PC-9 (cell line): ENCODE data around the gene LARGE1. TPM values are rescaled to one million over a fixed set of nuclear protein-coding genes. Genes with fewer than 3 reads are reported as not detected.

ENCODE experiments used
- BruUV-seq: library from RNA; stranded (reverse); fragments of 400-500 nt; replicated peaks from 2 replicates; lab custom pipeline; 2021; lab: Mats Ljungman, UMichigan
- CTCF ChIA-PET: fragments of 300-600 bp; sonication (Branson Sonifier 250); formaldehyde crosslinking; loops from one replicate; lab custom pipeline; 2022; ENCODE audit warnings: antibody characterized with exemption; lab: Charles Lee
- POLR2A ChIA-PET: fragments of 300-600 bp; sonication (Branson Sonifier 250); formaldehyde crosslinking; loops from one replicate; lab custom pipeline; 2022; ENCODE audit warnings: antibody characterized with exemption; ENCODE audit not compliant: unreplicated experiment; lab: Charles Lee
- DNase-seq, 2 experiments: peaks; one replicate each; pipeline versions ENCODE4 v3.0.0 to v3.0.0-alpha.2; 2015 to 2022; ENCODE audit warnings: mixed read lengths in 1 of 2
- H2AFZ ChIP-seq: fragments of 200-600 bp; sonication (generic); 2 replicates; pipeline ENCODE4 v1.8.1; 2017; ENCODE audit warnings: antibody characterized with exemption
- H3F3A ChIP-seq: fragments of 200-600 bp; sonication (generic); 2 replicates; pipeline ENCODE4 v1.8.1; 2017; ENCODE audit warnings: antibody characterized with exemption, mild to moderate bottlenecking, low read depth; ENCODE audit not compliant: insufficient read depth
- H3K27ac ChIP-seq: fragments of 200-600 bp; sonication (generic); 2 replicates; pipeline ENCODE4 v1.6.1; 2016; ENCODE audit warnings: mixed run types
- H3K27me3 ChIP-seq: fragments of 200-600 bp; sonication (generic); 2 replicates; pipeline ENCODE4 v1.6.1; 2016; ENCODE audit warnings: low read depth, mixed run types; ENCODE audit not compliant: insufficient read depth
- H3K36me3 ChIP-seq: fragments of 200-600 bp; sonication (generic); 2 replicates; pipeline ENCODE4 v1.6.1; 2016; ENCODE audit warnings: low read depth, mixed run types
- H3K4me1 ChIP-seq: fragments of 200-600 bp; sonication (generic); replicated peaks from 2 replicates; pipeline ENCODE4 v1.6.1; 2016; ENCODE audit warnings: mixed run types; ENCODE audit not compliant: insufficient read depth
- H3K4me2 ChIP-seq: fragments of 200-600 bp; sonication (generic); 2 replicates; pipeline ENCODE4 v1.6.1; 2017; ENCODE audit warnings: mixed run types
- H3K4me3 ChIP-seq: fragments of 200-600 bp; sonication (generic); 2 replicates; pipeline ENCODE4 v1.6.1; 2016; ENCODE audit warnings: mixed run types
- H3K79me2 ChIP-seq: fragments of 200-600 bp; sonication (generic); 2 replicates; pipeline ENCODE4 v1.6.1; 2017; ENCODE audit warnings: low read depth, mixed run types
- H3K9me2 ChIP-seq: fragments of 200-600 bp; sonication (generic); 2 replicates; pipeline ENCODE4 v1.8.1; 2017; ENCODE audit warnings: mild to moderate bottlenecking; ENCODE audit not compliant: insufficient read depth
- H3K9me3 ChIP-seq: fragments of 200-600 bp; sonication (generic); 2 replicates; pipeline ENCODE4 v1.8.1; 2016; ENCODE audit warnings: low read depth; ENCODE audit not compliant: insufficient read depth
- H4K20me1 ChIP-seq: fragments of 200-600 bp; sonication (generic); 2 replicates; pipeline ENCODE4 v1.8.1; 2017; ENCODE audit not compliant: insufficient read depth
- CTCF ChIP-seq: fragments of 200-600 bp; sonication (generic); conservative IDR thresholded peaks from 2 replicates; pipeline ENCODE4 v1.6.1; 2017; ENCODE audit warnings: mixed run types, antibody characterized with exemption, mild to moderate bottlenecking, moderate library complexity
- EZH2 ChIP-seq: fragments of 200-600 bp; sonication (generic); IDR thresholded peaks from 2 replicates; pipeline ENCODE4 v1.8.0; 2017; ENCODE audit warnings: antibody characterized with exemption, low read depth
- intact Hi-C: fragments of 100-400 bp; cut with micrococcal nuclease; formaldehyde crosslinking; loops from one replicate; pipeline ENCODE4 v1.10.0; 2022; ENCODE audit not compliant: unreplicated experiment
- total RNA-seq: library from RNA; stranded (reverse); gene quantifications from 2 replicates; pipeline ENCODE4 v1.2.3, GENCODE V29; 2021

The LARGE1 gene
- total RNA-seq, 1 experiment from 2014 or later: 12.5 TPM

- POLR2A ChIA-PET: no interaction called here
- BruUV-seq: no TSS peak
- Histone ChIP-seq H3K36me3 (no peaks in the 10 kb centered on the region), H3K4me2 (no peak overlapping the region), H3K4me1 (no peaks in the 10 kb centered on the region), H3K9me3 (peaks cover 6% of the 10 kb centered on the region; the same call in 1 of the 2 replicates), H3K4me3 (no peak overlapping the region), H3K79me2 (no peaks in the 10 kb centered on the region), H3K9me2 (no peaks in the 10 kb centered on the region), H3F3A (no peaks in the 10 kb centered on the region), H3K27ac (no peak overlapping the region), H4K20me1 (no peaks in the 10 kb centered on the region), H2AFZ (no peak overlapping the region), H3K27me3 (no peaks in the 10 kb centered on the region)
- CTCF ChIA-PET: no interaction called here
- intact Hi-C loops: no loop called here
- no peak for DNase-seq
- TF ChIP-seq CTCF (no peak), EZH2 (no peak)
These were observed 127.4 kb downstream of the LARGE1 start for GRCh38 chr22:33792832-33793231.

GRCh38 chr22:33789690-33790253 lies 130.5 kb downstream of the LARGE1 start:
- TF ChIP-seq CTCF (no peak), EZH2 (no peak)
- H3K4me3 ChIP-seq: no peak overlapping the region
- no peaks in the 10 kb centered on the region for H3K36me3 ChIP-seq
- ChIA-PET CTCF (no interaction called here), POLR2A (no interaction called here)
- H3K4me1 ChIP-seq: 0 out of 2 replicates have a peak, but pooled peaks cover 8% of the 10 kb centered on the region
- intact Hi-C loops: no loop called here
- no peak overlapping the region for H2AFZ ChIP-seq
- no peaks in the 10 kb centered on the region for H4K20me1 ChIP-seq
- H3K9me3 ChIP-seq: peaks cover 6% of the 10 kb centered on the region; the same call in 1 of the 2 replicates
- BruUV-seq: no TSS peak
- no peaks in the 10 kb centered on the region for H3F3A ChIP-seq
- H3K9me2 ChIP-seq: no peaks in the 10 kb centered on the region
- H3K27ac ChIP-seq: no peak overlapping the region
- H3K4me2 ChIP-seq: no peak overlapping the region
- no peaks in the 10 kb centered on the region for H3K27me3 ChIP-seq
- no peaks in the 10 kb centered on the region for H3K79me2 ChIP-seq
- DNase-seq: no peak

- 0 out of 2 replicates have a peak, but pooled peaks cover 8% of the 10 kb centered on the region for H3K4me1 ChIP-seq
- H4K20me1 ChIP-seq: no peaks in the 10 kb centered on the region
- no peak overlapping the region for H2AFZ ChIP-seq
- TF ChIP-seq CTCF: no peak
- no peak for TF ChIP-seq EZH2
- H3K4me2 ChIP-seq: no peak overlapping the region
- POLR2A ChIA-PET: no interaction called here
- no peaks in the 10 kb centered on the region for H3F3A ChIP-seq
- no peaks in the 10 kb centered on the region for H3K36me3 ChIP-seq
- H3K27ac ChIP-seq: no peak overlapping the region
- intact Hi-C loops: no loop called here
- H3K4me3 ChIP-seq: no peak overlapping the region
- DNase-seq: no peak
- peaks cover 6% of the 10 kb centered on the region; the same call in 1 of the 2 replicates for H3K9me3 ChIP-seq
- H3K27me3 ChIP-seq: no peaks in the 10 kb centered on the region
- no peaks in the 10 kb centered on the region for H3K9me2 ChIP-seq
- BruUV-seq: no TSS peak
- CTCF ChIA-PET: no interaction called here
- no peaks in the 10 kb centered on the region for H3K79me2 ChIP-seq
These were observed 131.3 kb downstream of the LARGE1 start for GRCh38 chr22:33788927-33789326.
